ENCODE data around the gene CREG2.

CREG2 gene, protein sequence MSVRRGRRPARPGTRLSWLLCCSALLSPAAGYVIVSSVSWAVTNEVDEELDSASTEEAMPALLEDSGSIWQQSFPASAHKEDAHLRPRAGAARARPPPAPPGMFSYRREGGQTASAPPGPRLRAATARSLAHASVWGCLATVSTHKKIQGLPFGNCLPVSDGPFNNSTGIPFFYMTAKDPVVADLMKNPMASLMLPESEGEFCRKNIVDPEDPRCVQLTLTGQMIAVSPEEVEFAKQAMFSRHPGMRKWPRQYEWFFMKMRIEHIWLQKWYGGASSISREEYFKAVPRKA

DNA sequence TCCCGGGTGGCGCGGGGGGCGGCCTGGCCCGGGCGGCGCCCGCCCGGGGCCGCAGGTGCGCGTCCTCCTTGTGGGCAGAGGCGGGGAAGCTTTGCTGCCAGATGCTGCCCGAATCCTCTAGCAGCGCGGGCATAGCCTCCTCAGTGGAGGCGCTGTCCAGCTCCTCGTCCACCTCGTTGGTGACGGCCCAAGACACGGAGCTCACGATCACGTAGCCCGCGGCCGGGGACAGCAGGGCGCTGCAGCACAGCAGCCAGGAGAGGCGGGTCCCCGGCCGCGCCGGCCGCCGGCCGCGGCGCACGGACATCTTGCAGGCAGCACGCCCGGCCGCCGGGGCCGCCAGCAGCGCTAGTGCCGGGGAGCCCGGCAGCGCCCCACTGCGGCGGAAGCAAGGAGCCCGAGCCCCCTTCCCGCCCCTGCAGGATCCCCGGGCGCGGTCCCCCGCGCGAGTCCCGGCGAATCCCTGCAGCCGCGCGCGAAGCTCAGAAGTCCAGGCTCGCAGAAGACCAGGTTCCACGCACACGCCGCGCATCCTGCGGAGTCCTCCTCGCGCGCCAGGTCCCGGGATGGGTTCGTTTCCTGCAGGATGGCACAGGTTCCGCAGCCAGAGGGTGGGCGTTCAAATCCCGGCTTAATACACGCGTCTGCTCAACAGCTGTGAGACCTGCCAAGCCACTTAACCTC lies at the start of gene CREG2:
TSS of gene CREG2 (minus strand) at position 353 of the 684 bp plus-strand sequence. CDS start at position 307, 46 bp downstream.
- peak; percentile 88 for DNase-seq

- peak; percentile 83 for DNase-seq
These were observed 47.9 kb upstream of the CREG2 start for GRCh38 chr2:101435001-101435862.

DNA sequence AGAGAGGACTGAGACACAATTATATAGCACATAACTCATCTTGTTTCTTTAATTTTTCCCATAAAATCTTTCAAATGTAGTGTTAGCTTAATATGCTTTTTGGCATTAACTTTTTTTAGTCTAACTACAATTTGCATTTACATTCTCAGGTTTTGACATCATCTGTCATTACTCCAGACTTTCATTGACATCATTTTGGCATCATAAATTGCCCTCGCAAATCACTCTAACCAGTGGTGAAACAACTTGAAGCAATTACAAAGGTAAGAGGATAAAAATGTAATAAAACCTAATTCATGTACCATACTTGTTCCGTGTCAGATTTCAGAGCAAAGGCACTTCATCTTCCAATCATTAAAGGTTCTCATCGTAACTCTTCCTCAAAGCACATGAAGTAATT lies 46.2 kb upstream of the CREG2 start:
- DNase-seq: no peak

DNA sequence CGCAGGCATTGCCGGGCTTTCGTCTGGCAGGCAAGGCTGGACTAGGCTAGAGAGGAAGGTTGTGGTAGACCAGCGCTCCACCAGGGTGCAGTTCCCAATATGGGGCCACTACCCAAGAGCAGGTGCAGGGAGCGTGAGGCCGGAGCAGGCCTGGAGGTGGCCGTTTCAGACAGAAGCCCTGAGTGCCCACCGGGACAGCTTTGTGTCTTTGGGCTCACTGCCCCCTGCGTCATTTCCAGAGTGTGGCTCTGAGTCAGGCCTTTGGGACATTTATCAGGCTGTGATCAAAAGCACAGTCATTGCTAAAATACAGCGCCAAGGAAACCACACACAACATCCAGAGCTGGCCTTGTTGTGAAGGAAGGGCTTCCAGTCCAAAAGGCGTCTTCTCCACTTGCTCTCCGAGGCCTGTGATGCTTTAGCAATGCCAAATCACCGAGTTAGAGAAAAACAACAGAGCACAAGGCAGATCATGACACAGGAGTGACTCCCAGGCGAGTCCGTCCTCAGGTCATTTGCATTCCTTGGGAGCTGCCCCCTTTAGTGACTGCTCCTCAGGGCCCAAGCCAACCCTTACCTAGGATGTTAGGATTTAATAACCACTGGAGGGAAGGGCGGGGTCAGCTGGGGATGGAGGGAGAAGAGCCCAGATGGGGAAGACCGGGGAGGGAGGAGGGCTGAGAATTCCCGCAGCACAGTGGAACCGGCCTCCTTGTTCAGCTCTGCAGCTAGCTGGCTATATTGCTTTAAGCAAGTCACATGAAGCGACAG lies 45.3 kb upstream of the CREG2 start:
- no peak for DNase-seq

DNA sequence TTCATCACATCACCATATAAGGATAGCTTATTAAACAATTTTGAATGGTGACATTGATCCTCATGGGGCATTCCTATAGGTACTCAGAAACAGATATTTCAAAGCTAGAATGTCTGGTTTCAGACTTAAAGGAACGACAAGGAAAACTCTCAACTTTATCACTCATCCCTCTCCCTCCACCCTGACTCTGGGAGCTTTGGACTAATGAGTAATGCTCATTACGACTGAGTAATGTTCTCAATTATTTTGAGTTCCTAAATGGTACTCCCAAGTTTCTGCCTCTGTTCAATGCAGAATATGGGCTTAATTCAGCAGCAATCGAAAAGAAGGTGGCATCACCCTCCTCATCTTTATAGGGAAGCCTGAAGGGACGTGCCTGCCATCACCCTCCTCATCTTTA lies 44.2 kb upstream of the CREG2 start:
- DNase-seq: no peak

DNA sequence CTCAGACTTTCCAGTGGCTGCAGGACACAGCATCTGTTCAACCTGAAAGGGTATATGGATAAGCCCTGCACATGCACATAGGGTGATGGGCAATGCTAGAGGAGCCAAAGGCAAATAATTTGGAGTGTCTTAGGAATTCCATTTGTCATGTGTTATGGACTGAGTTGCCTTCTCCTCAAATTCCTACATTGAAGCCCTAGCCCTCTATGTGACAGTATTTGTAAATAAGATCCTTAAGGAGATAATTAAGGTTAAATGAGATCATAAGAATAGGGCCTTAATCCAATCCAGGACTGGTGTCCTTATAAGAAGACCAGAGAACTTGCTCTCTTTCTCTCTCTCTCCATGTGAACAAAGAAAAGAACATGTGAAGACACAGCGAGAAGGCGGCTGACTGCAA lies 42.9 kb upstream of the CREG2 start:
- DNase-seq: no peak

GRCh38 chr2:101429453-101429852 lies 42.1 kb upstream of the CREG2 start:
- DNase-seq: no peak

GRCh38 chr2:101428422-101429176 lies 41.3 kb upstream of the CREG2 start:
- no peak for DNase-seq

GRCh38 chr2:101427743-101428142 lies 40.4 kb upstream of the CREG2 start:
- DNase-seq: no peak

DNA sequence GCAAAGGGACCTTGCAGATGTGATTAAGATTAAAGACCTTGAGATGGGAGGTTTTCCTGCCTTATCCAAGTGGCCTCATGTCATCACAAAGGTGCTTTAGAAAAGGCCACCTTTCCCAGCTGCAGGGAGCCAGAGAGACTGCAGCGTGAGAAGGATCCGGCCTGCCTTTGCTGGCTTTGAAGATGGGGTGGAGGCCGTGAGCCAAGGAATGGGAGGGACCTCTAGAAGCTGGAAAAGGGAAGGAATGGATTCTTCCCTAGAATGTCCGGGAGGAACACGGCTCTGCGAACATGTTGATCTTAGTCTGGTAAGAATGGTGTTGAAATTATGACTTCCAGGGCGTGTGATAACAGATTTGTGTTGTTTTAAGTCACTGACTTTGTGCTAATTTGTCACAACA lies 39.9 kb upstream of the CREG2 start:
- no peak for DNase-seq

DNA sequence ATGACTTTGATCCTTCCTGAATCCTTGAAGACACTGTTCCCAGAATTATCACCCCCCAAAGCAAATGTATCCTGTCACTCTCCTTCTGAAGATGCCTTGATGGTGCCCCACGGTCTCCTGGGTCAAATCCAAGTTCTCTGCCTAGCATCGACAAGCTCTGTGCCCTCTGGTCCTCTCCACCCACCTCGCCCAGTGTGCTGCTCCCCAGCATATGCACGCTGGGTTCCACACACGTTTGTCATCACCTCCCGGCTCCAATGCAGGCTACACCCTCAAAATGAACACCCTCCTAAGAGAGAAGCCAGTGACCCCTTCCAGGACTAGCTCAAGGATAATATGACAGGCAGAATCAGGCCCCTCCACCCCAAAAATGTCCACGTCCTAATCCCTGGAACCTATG lies 39.5 kb upstream of the CREG2 start:
- no peak for DNase-seq

DNA sequence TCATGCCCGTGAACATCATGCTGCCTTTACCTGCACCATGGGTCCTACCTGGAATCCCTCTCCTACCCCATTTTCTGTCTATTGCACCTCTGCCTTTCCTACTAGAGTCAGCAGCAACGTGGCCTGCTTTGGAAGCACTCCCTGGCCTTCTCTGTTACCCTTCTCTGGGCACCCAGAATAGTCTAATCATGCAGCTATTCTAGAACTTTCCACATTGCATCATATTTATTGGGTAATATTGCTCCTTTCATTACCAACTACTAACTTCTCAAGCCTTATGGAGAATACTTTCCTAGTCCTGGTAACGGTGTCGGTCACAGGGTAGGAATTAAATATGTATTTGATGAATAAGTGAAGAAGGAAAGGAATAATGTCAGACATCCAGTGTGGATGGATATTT lies 33.3 kb upstream of the CREG2 start:
- no peak for DNase-seq

- peak; percentile 43 for DNase-seq
These were observed 31.9 kb upstream of the CREG2 start for GRCh38 chr2:101419096-101419663.

DNA sequence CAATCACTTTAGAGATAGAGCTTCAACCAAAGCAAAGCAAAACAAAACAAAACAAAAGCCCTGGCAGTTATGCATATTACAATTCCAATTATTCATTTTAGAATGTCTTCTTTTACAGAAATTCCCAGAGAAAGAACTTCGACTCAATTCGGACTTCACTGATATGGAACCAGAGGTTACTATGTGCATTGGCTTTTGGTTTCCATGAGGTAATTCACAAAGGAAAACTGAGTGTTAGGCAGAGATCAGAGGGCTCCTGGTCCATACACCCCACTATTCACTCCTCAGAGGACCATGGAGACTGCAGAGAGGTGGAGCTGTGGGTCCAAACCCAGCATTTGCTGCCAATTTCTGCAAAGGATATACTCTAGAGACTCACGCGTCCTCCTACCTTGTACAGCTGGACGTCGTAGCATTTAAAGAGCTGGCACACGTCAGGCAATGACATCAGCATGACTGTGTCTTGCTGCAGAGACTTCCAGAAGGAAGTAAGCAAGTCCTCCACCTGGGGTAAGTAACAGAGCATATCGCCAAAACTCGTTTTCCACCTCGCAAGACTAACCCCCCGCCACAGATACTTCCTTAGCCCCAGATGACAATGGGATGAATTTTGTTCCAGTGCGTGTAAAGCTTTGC lies 31.3 kb upstream of the CREG2 start:
- no peak for DNase-seq

DNA sequence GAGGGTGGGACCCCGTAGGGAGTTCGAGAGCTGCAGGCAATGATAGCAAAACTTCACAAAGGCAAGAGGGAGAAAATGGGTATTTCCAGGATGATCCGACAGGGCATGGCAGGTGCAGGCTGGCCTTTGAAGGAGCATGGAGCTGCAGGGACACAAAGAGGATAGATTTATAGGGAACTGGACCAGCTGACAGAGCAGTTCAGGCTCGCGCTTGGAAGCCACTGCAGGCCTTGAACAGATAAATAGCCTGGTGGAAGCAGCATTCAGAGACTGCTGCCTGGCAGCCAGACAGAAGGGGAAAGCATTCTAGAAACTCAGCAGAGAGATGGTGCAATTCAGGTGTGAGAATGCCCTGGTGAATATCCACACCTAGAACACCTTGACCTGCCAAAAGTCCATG lies 29.3 kb upstream of the CREG2 start:
- DNase-seq: no peak

GRCh38 chr2:101415884-101416283 lies 28.6 kb upstream of the CREG2 start:
- DNase-seq: no peak

DNA sequence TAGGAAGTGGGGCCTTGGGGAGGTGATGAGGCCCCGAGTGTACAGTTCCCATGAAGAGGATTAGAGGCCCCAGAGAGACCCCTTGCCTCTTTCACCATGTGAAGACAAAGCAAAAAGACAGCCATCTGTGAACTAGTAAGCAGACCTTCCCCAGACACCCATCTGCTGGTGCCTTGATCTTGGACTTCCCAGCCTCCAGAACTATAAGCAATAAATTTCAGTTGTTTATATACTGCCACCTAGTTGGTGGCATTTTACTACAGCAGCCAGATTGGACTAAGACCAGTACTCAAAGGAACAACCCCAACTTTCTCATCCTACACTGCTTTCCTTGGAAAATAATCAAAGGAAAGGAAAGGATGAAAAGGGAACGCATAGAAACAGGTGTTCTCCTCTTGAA lies 27.9 kb upstream of the CREG2 start:
- DNase-seq: no peak

DNA sequence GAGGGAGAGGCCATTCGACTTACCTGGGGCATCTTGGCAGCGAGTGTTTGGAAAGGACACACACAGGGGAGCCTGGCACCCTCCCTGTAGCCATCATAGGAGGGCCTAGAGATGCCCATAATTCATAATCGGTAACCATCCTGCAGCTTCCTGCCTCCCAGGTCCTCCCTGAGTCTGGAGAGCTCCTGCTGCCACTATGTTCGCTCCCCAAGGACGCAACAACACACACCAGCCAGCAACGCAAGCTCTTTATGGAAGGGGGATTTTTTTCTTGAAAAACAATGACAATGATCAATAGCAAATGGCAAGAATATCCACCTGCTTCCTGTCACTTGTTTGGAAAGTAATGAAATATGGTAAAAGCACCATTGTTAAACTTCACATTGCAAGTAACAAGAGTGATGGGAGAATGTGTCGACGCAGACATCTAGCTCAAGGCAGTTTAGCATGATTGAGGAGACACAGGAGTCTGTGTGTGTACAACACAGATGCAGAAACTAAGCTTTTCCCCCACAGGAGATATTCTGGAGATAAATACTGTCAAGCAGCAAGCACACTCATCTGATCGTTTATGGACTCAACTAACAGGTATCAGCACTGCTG lies 24.9 kb upstream of the CREG2 start:
- DNase-seq: no peak

DNA sequence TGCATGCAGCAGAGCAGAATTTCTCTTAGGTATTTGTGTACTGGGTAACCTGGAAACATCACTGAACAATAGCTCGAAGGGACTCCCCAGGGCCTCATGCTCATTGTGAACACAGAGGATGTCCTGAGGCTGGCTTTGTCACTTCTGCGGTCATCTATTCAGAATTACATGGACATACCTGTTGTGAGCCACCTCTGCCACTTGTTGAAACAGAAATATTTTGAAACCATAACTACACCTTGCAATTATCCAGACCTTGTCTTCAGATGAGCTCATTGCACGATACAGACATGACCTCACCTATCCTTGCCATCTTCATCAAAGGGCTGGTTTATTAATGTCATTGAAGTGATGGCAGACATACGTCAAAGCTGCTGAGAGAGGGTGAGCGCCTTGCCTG lies 23.4 kb upstream of the CREG2 start:
- DNase-seq: no peak

- DNase-seq: no peak
These were observed 22.8 kb upstream of the CREG2 start for GRCh38 chr2:101410114-101410513.

- no peak for DNase-seq
These were observed 22.4 kb upstream of the CREG2 start for GRCh38 chr2:101409699-101410098.
